MG63 (cell line): ENCODE measurements around the gene TBCE. TPM values are rescaled to one million over a fixed set of nuclear protein-coding genes. Genes with fewer than 3 reads are reported as not detected.

Experiments used
- total RNA-seq: library from RNA; depleted of rRNA; stranded (reverse); fragments of >200 nt; shearing (Covaris generic); gene quantifications from 2 replicates; pipeline ENCODE4 v1.2.3, GENCODE V29; 2014; ENCODE audit warnings: low replicate concordance; rRNA removed

TBCE gene
- total RNA-seq, 1 experiment from 2014 or later, result 63.4 TPM

Other genes starting within 250 kb of the TBCE start
- 132 and 183 TPM in 2 replicates for gene TOMM20, start 238.6 kb upstream of the TBCE start, total RNA-seq
- gene RBM34, start 206.2 kb upstream of the TBCE start, total RNA-seq, result 57.5 and 72.0 TPM in 2 replicates
- gene ARID4B, start 39.2 kb upstream of the TBCE start, total RNA-seq, result 9.5 and 19.4 TPM in 2 replicates
- gene GGPS1, start 38.9 kb upstream of the TBCE start, total RNA-seq, result 18.7 and 23.1 TPM in 2 replicates
- 22.0 and 39.3 TPM in 2 replicates for gene B3GALNT2, start 137.0 kb downstream of the TBCE start, total RNA-seq